Heart left ventricle (tissue), 13 donors: ENCODE data around the gene MYO10.

Experiments used
- POLR2A ChIP-seq, 2 donors: fragments of 450-650 bp; IDR thresholded peaks; one replicate each; pipeline ENCODE4 v1.6.1; 2017; ENCODE audit warnings: antibody characterized with exemption in 2 of 2, mild to moderate bottlenecking in 2 of 2, moderate library complexity in 2 of 2
- TF ChIP-seq, protein P1 (sequence below), 12 donors: fragments of 200-600 bp; sonication (generic) in 4 of 12; IDR thresholded peaks; one replicate each; pipeline versions ENCODE4 v1.5.0 to v1.8.0; 2018 to 2022; ENCODE audit warnings: antibody characterized with exemption in 12 of 12, mild to moderate bottlenecking in 5 of 12
- donor health status: ischemic (EF 13 %, LVEDD 7.1; RV severe dilation, severe dysfunction).
- donor health status: DM: no; HTN: yes; CAD: no.
- donor health status: DM: no; HTN: no; CAD: no.
- donor health status: ischemic (EF 25% LVEDD 6.9; RV normal size, moderate dysfunction).
- donor health status: ischemic (EF 25% LVEDD 5.7; RV mildly dilated, moderate dysfunction).
- donor health status: ischemic (EF 35%, LVEDD 5.7; RV mildly dilated, moderate dysfunction).
- donor health status: nonischemic (EF 11% LVEDD 7.7; RV severe dilation, severe dysfunction).
- donor health status: DM: yes; HTN: yes; CAD: no.
- donor health status: PGD.
- donor health status: ischemic (EF 29% LVEDD 5.4; RV normal size, mild dysfunction).
- donor health status: nonischemic (EF 23%, LVEDD 6.1; RV moderate dilation, normal function).

DNA sequence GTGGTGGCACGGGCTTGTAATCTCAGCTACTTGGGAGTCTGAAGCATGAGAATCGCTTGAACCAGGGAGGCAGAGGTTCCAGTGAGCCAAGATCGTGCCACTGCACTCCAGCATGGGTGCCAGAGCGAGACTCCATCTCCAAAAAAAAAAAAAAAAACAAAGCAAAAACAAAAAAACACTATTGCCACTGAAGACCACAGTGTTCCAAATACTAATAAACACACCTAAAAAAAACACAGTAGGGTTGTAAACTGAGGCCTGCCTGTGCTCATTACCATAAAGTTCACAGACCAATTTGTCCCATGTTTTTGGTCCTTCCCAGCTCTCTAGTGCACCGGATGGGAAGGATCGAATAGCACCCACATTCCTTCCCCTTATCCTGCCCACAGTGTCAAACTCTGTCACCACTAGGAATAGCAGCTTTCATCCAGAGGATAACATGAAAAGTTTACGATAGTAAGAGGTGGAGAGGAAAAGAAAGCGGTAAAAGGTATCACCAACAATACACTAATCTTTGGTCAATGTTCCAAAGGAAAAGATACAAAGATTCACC lies 49.2 kb downstream of the MYO10 start:
- TF ChIP-seq, protein P1, sequence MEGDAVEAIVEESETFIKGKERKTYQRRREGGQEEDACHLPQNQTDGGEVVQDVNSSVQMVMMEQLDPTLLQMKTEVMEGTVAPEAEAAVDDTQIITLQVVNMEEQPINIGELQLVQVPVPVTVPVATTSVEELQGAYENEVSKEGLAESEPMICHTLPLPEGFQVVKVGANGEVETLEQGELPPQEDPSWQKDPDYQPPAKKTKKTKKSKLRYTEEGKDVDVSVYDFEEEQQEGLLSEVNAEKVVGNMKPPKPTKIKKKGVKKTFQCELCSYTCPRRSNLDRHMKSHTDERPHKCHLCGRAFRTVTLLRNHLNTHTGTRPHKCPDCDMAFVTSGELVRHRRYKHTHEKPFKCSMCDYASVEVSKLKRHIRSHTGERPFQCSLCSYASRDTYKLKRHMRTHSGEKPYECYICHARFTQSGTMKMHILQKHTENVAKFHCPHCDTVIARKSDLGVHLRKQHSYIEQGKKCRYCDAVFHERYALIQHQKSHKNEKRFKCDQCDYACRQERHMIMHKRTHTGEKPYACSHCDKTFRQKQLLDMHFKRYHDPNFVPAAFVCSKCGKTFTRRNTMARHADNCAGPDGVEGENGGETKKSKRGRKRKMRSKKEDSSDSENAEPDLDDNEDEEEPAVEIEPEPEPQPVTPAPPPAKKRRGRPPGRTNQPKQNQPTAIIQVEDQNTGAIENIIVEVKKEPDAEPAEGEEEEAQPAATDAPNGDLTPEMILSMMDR (IDR thresholded peaks at IDR 0.05): no peak
- TF ChIP-seq POLR2A (IDR thresholded peaks at IDR 0.05): no peak
